GM23338 (cell line): ENCODE results near the gene CLDN1. TPM values are rescaled to one million over a fixed set of nuclear protein-coding genes. Genes with fewer than 3 reads are reported as not detected.

Experiments used
- ATAC-seq: fragments of 200-7000 bp; cut with Tn5 transposase; 3 replicates; pipeline ENCODE4 v1.9.1; 2020
- DNase-seq: peaks from one replicate; pipeline ENCODE4 v3.0.0-alpha.2; 2015; ENCODE audit warnings: low spot score
- H2AFZ ChIP-seq: fragments of 200-600 bp; sonication (generic); 2 replicates; pipeline ENCODE4 v1.8.0; 2016; ENCODE audit warnings: antibody characterized with exemption, mild to moderate bottlenecking, moderate library complexity
- H3F3A ChIP-seq: fragments of 200-600 bp; sonication (generic); replicated peaks from 2 replicates; pipeline ENCODE4 v1.8.0; 2017; ENCODE audit warnings: antibody characterized with exemption, mixed run types, low read depth
- H3K27ac ChIP-seq: fragments of 200-600 bp; sonication (generic); 2 replicates; pipeline ENCODE4 v1.6.1; 2016; ENCODE audit warnings: low read depth
- H3K27me3 ChIP-seq: fragments of 200-600 bp; sonication (generic); 2 replicates; pipeline ENCODE4 v1.8.0; 2016; ENCODE audit warnings: mild to moderate bottlenecking, mixed run types, moderate library complexity; ENCODE audit not compliant: insufficient read depth
- H3K36me3 ChIP-seq: fragments of 200-600 bp; sonication (generic); 2 replicates; pipeline ENCODE4 v1.8.0; 2016; ENCODE audit warnings: mild to moderate bottlenecking; ENCODE audit not compliant: insufficient read depth
- H3K4me1 ChIP-seq: fragments of 200-600 bp; sonication (generic); 2 replicates; pipeline ENCODE4 v1.8.0; 2016; ENCODE audit warnings: mild to moderate bottlenecking, moderate library complexity; ENCODE audit not compliant: insufficient read depth
- H3K4me2 ChIP-seq: fragments of 200-600 bp; sonication (generic); 2 replicates; pipeline ENCODE4 v1.7.1; 2017; ENCODE audit warnings: mixed run types
- H3K4me3 ChIP-seq: fragments of 200-600 bp; sonication (generic); 2 replicates; pipeline ENCODE4 v1.6.1; 2016; ENCODE audit warnings: mixed run types
- H3K79me2 ChIP-seq: fragments of 200-600 bp; sonication (generic); replicated peaks from 2 replicates; pipeline ENCODE4 v1.8.0; 2017; ENCODE audit warnings: mild to moderate bottlenecking; ENCODE audit not compliant: insufficient read depth
- H3K9me2 ChIP-seq: fragments of 200-600 bp; sonication (generic); 2 replicates; pipeline ENCODE4 v1.8.0; 2017; ENCODE audit not compliant: insufficient read depth
- H4K20me1 ChIP-seq: fragments of 200-600 bp; sonication (generic); replicated peaks from 2 replicates; pipeline ENCODE4 v1.8.0; 2017; ENCODE audit warnings: mild to moderate bottlenecking; ENCODE audit not compliant: insufficient read depth
- H3K27ac Mint-ChIP-seq: 2 replicates; pipeline ENCODE4 v1.8.0; 2020; ENCODE audit warnings: inconsistent platforms, mild to moderate bottlenecking, moderate library complexity, mixed read lengths
- H3K27me3 Mint-ChIP-seq: 3 replicates; pipeline ENCODE4 v1.8.0; 2022; ENCODE audit warnings: low read depth, mild to moderate bottlenecking, moderate library complexity, mixed read lengths, inconsistent platforms; ENCODE audit not compliant: insufficient read depth, poor library complexity
- H3K36me3 Mint-ChIP-seq: 3 replicates; pipeline ENCODE4 v1.8.0; 2021; ENCODE audit warnings: low read depth, mild to moderate bottlenecking, inconsistent platforms, moderate library complexity, mixed read lengths
- H3K4me1 Mint-ChIP-seq: 3 replicates; pipeline ENCODE4 v1.8.0; 2020; ENCODE audit warnings: mild to moderate bottlenecking, inconsistent platforms, mixed read lengths
- H3K4me3 Mint-ChIP-seq: 3 replicates; pipeline ENCODE4 v1.8.0; 2021; ENCODE audit warnings: moderate library complexity, mild to moderate bottlenecking, inconsistent platforms, mixed read lengths
- H3K9me3 Mint-ChIP-seq: 3 replicates; pipeline ENCODE4 v1.8.0; 2020; ENCODE audit warnings: moderate library complexity, mild to moderate bottlenecking, inconsistent platforms, mixed read lengths
- JUNB ChIP-seq: IDR thresholded peaks from one replicate; pipeline ENCODE4 v1.6.1; 2016; ENCODE audit warnings: antibody characterized with exemption; ENCODE audit not compliant: unreplicated experiment
- NANOG ChIP-seq: IDR thresholded peaks from 2 replicates; pipeline ENCODE4 v1.6.1; 2016; ENCODE audit warnings: antibody characterized with exemption, borderline replicate concordance
- POLR2AphosphoS5 ChIP-seq: IDR thresholded peaks from 2 replicates; pipeline ENCODE4 v1.6.1; 2016; ENCODE audit warnings: antibody characterized with exemption, low read depth
- STAT1 ChIP-seq: IDR thresholded peaks from one replicate; pipeline ENCODE4 v1.6.1; 2016; ENCODE audit warnings: antibody characterized with exemption; ENCODE audit not compliant: unreplicated experiment
- ZNF331 ChIP-seq: fragments of 250-450 bp; sonication (Bioruptor Pico); IDR thresholded peaks from 2 replicates; pipeline ENCODE4 v1.5.0; 2020; ENCODE audit warnings: low read depth, mild to moderate bottlenecking, moderate library complexity
- polyA plus RNA-seq: library from polyadenylated mRNA; unstranded; fragments of >200 nt; fragmentation: Nextera tagmentation; extraction: Ambion mirVana; gene quantifications from 2 replicates; pipeline ENCODE4 v1.2.1, GENCODE V29; 2016
- total RNA-seq: library from RNA; depleted of rRNA; stranded (reverse); fragments of >200 nt; shearing (Covaris generic); gene quantifications from 2 replicates; pipeline ENCODE4 v1.2.3, GENCODE V29; 2014
- TF ChIP-seq, protein P1 (sequence below): fragments of 250-450 bp; sonication (Bioruptor Pico); IDR thresholded peaks from 2 replicates; pipeline ENCODE4 v1.5.0; 2020; ENCODE audit warnings: mild to moderate bottlenecking, moderate library complexity
- TF ChIP-seq, protein P2 (sequence below), 2 experiments: fragments of 200-600 bp in 1 of 2; sonication (generic) in 1 of 2; conservative IDR thresholded peaks; 2 replicates each; pipeline versions ENCODE4 v1.5.1 to v1.6.1; 2016 to 2017; ENCODE audit warnings: antibody characterized with exemption in 2 of 2, low read depth in 2 of 2, mild to moderate bottlenecking in 2 of 2, moderate library complexity in 1 of 2

The CLDN1 gene
- total and polyA plus RNA-seq, 2 experiments from 2014 or later, result 2.5 to 4.6 TPM

DNA sequence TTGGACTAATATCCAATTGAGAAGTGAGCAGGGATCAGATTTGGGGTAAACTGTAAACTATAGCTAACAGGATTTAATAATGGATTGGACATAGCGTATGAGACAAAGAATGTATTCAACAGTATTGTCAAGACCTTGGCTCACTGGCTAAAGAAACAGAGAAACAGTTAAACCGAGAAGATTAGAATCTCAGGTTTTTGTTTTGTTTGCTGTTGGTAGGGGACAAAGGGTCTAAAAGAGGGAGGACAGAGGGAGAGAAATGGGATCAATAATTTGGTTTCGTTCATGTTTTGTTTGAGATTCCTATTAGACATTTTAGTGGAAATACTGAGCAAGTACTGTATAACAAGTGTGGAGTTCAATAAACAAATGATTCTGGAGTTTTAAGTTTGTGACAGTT is 28.6 kb downstream of the CLDN1 start:
- ATAC-seq (no peak), DNase-seq (no peak)
- Histone ChIP-seq H3K79me2 (no peaks in the 10 kb centered on the region), H3K4me2 (no peak overlapping the region), H3K36me3 (no peaks in the 10 kb centered on the region), H3K4me1 (no peaks in the 10 kb centered on the region), H4K20me1 (no peaks in the 10 kb centered on the region), H3K27me3 (no peaks in the 10 kb centered on the region), H3K9me2 (no peaks in the 10 kb centered on the region), H3K4me3 (no peak overlapping the region), H3F3A (no peaks in the 10 kb centered on the region), H3K27ac (no peak overlapping the region), H2AFZ (no peak overlapping the region)
- TF ChIP-seq JUNB (no peak), ZNF331 (no peak), STAT1 (no peak), POLR2AphosphoS5 (no peak)
- Mint-ChIP-seq H3K36me3 (peaks cover 9% of the 10 kb centered on the region; the same call in 1 of the 3 replicates), H3K4me1 (no peaks in the 10 kb centered on the region), H3K9me3 (peaks cover 14% of the 10 kb centered on the region), H3K27ac (no peak overlapping the region), H3K27me3 (no peaks in the 10 kb centered on the region), H3K4me3 (no peak overlapping the region)

DNA sequence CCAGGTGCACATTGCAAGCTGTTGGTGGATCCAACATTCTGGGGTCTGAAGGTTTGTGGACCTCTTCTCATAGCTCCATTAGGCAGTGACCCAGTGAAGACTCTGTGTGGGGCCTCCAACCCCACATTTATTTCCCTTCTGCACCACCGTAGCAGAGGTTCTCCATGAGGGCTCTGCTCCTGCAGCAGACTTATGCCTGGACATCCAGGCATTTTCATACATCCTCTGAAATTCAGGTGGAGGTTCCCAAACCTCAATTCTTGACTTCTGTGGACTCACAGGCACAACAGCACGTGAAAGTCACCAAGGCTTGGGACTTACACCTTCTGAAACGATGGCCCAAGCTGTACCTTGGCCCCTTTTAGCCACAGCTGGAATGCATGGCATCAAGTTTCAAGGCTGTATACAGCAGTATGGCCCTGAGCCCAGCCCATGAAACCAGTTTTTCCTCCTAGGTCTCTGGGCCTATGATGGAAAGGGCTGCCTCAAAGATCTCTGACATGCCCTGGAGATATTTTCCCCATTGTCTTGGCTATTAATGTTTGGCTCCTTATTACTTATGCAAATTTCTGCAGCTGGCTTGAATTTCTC is 30.2 kb downstream of the CLDN1 start:
- no peak overlapping the region for H3K27ac ChIP-seq
- ATAC-seq, result no peak
- no peaks in the 10 kb centered on the region for H3F3A ChIP-seq
- H3K79me2 ChIP-seq, result no peaks in the 10 kb centered on the region
- no peaks in the 10 kb centered on the region for H3K9me2 ChIP-seq
- no peak overlapping the region for H2AFZ ChIP-seq
- no peak overlapping the region for H3K4me2 ChIP-seq
- peaks cover 20% of the 10 kb centered on the region for H3K9me3 Mint-ChIP-seq
- no peaks in the 10 kb centered on the region for H3K27me3 Mint-ChIP-seq
- no peaks in the 10 kb centered on the region for H4K20me1 ChIP-seq
- H3K4me1 Mint-ChIP-seq, result no peaks in the 10 kb centered on the region
- H3K4me3 ChIP-seq, result no peak overlapping the region
- peaks cover 9% of the 10 kb centered on the region; the same call in 1 of the 3 replicates for H3K36me3 Mint-ChIP-seq
- no peak overlapping the region for H3K27ac Mint-ChIP-seq
- TF ChIP-seq, protein P1, sequence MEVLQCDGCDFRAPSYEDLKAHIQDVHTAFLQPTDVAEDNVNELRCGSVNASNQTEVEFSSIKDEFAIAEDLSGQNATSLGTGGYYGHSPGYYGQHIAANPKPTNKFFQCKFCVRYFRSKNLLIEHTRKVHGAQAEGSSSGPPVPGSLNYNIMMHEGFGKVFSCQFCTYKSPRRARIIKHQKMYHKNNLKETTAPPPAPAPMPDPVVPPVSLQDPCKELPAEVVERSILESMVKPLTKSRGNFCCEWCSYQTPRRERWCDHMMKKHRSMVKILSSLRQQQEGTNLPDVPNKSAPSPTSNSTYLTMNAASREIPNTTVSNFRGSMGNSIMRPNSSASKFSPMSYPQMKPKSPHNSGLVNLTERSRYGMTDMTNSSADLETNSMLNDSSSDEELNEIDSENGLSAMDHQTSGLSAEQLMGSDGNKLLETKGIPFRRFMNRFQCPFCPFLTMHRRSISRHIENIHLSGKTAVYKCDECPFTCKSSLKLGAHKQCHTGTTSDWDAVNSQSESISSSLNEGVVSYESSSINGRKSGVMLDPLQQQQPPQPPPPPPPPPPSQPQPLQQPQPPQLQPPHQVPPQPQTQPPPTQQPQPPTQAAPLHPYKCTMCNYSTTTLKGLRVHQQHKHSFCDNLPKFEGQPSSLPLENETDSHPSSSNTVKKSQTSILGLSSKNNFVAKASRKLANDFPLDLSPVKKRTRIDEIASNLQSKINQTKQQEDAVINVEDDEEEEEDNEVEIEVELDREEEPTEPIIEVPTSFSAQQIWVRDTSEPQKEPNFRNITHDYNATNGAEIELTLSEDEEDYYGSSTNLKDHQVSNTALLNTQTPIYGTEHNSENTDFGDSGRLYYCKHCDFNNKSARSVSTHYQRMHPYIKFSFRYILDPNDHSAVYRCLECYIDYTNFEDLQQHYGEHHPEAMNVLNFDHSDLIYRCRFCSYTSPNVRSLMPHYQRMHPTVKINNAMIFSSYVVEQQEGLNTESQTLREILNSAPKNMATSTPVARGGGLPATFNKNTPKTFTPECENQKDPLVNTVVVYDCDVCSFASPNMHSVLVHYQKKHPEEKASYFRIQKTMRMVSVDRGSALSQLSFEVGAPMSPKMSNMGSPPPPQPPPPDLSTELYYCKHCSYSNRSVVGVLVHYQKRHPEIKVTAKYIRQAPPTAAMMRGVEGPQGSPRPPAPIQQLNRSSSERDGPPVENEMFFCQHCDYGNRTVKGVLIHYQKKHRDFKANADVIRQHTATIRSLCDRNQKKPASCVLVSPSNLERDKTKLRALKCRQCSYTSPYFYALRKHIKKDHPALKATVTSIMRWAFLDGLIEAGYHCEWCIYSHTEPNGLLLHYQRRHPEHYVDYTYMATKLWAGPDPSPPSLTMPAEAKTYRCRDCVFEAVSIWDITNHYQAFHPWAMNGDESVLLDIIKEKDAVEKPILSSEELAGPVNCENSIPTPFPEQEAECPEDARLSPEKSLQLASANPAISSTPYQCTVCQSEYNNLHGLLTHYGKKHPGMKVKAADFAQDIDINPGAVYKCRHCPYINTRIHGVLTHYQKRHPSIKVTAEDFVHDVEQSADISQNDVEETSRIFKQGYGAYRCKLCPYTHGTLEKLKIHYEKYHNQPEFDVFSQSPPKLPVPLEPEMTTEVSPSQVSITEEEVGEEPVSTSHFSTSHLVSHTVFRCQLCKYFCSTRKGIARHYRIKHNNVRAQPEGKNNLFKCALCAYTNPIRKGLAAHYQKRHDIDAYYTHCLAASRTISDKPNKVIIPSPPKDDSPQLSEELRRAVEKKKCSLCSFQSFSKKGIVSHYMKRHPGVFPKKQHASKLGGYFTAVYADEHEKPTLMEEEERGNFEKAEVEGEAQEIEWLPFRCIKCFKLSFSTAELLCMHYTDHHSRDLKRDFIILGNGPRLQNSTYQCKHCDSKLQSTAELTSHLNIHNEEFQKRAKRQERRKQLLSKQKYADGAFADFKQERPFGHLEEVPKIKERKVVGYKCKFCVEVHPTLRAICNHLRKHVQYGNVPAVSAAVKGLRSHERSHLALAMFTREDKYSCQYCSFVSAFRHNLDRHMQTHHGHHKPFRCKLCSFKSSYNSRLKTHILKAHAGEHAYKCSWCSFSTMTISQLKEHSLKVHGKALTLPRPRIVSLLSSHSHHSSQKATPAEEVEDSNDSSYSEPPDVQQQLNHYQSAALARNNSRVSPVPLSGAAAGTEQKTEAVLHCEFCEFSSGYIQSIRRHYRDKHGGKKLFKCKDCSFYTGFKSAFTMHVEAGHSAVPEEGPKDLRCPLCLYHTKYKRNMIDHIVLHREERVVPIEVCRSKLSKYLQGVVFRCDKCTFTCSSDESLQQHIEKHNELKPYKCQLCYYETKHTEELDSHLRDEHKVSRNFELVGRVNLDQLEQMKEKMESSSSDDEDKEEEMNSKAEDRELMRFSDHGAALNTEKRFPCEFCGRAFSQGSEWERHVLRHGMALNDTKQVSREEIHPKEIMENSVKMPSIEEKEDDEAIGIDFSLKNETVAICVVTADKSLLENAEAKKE, result no peak
- TF ChIP-seq, protein P2, sequence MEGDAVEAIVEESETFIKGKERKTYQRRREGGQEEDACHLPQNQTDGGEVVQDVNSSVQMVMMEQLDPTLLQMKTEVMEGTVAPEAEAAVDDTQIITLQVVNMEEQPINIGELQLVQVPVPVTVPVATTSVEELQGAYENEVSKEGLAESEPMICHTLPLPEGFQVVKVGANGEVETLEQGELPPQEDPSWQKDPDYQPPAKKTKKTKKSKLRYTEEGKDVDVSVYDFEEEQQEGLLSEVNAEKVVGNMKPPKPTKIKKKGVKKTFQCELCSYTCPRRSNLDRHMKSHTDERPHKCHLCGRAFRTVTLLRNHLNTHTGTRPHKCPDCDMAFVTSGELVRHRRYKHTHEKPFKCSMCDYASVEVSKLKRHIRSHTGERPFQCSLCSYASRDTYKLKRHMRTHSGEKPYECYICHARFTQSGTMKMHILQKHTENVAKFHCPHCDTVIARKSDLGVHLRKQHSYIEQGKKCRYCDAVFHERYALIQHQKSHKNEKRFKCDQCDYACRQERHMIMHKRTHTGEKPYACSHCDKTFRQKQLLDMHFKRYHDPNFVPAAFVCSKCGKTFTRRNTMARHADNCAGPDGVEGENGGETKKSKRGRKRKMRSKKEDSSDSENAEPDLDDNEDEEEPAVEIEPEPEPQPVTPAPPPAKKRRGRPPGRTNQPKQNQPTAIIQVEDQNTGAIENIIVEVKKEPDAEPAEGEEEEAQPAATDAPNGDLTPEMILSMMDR (conservative IDR thresholded peaks at IDR 0.05; ENCODE audit: low read depth in 2 of 2), result no peak
- TF ChIP-seq NANOG, result no peak
- no peaks in the 10 kb centered on the region for H3K27me3 ChIP-seq
- no peak for DNase-seq
- H3K4me1 ChIP-seq, result no peaks in the 10 kb centered on the region
- H3K36me3 ChIP-seq, result no peaks in the 10 kb centered on the region
- no peak overlapping the region for H3K4me3 Mint-ChIP-seq
